Retinal pigment epithelial cell (primary cell): ENCODE results near the gene FAM151B.

Experiments used
- DNase-seq: peaks from one replicate; pipeline ENCODE4 v3.0.0-alpha.2; 2010; ENCODE audit warnings: low read depth
- H3K4me3 ChIP-seq: 2 replicates; pipeline ENCODE4 v1.5.1; 2011; ENCODE audit warnings: mild to moderate bottlenecking, low read length, control low read depth, moderate library complexity
- TF ChIP-seq, protein P1 (sequence below): conservative IDR thresholded peaks from 2 replicates; pipeline ENCODE4 v1.5.1; 2011; ENCODE audit warnings: low read depth, low read length, control low read depth, inconsistent platforms

The FAM151B gene

DNA sequence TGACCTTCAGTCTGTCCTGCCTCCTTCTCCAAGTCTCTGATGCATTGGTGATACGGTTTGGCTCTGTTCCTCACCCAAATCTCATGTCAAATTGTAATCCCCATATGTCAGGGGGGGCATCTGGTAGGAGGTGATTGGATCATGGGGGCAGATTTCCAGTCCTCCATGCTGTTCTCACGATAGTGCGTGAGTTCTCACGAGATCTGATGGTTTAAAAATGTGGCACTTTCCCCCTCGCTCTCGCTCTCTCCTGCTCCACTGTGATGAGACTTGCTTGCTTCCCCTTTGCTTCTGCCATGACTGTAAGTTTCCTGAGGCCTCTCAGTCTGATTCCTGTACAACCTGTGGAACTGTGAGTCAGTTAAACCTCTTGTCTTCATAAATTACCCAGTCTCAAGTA lies 96.9 kb downstream of the FAM151B start:
- DNase-seq, result no peak
- no peak overlapping the region for H3K4me3 ChIP-seq
- TF ChIP-seq, protein P1, sequence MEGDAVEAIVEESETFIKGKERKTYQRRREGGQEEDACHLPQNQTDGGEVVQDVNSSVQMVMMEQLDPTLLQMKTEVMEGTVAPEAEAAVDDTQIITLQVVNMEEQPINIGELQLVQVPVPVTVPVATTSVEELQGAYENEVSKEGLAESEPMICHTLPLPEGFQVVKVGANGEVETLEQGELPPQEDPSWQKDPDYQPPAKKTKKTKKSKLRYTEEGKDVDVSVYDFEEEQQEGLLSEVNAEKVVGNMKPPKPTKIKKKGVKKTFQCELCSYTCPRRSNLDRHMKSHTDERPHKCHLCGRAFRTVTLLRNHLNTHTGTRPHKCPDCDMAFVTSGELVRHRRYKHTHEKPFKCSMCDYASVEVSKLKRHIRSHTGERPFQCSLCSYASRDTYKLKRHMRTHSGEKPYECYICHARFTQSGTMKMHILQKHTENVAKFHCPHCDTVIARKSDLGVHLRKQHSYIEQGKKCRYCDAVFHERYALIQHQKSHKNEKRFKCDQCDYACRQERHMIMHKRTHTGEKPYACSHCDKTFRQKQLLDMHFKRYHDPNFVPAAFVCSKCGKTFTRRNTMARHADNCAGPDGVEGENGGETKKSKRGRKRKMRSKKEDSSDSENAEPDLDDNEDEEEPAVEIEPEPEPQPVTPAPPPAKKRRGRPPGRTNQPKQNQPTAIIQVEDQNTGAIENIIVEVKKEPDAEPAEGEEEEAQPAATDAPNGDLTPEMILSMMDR, result no peak

DNA sequence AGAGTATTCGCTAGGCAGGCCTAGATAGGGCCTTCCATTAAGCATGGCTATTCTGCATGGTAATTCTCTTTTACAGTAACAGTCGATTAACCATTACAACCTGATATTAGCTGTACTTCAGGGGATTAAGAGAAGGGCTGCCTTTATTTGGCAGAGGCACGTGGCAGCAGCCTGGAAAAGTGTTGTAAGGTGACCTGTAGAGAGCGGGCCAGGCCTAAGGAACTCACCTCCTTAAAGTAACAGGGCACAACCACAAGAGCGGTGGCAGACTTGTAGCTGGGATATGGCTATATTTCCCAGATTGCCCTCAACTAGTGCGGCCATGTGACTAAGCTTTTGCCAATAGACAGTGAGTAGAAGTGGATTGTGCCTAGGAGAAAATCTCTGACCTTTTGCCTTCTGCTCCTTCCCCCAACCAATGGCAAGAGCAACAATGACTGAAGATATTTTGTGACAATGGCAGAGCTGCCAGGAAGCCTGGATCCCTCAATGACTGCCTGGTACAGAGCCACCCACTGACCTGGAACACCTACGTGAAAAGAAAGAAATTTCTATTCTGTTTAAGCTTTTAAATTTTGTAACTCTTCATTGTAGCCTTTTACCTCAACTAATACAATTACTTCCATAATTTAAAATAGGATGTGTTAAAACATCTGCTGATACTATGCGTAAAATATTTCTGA lies 101.1 kb downstream of the FAM151B start:
- no peak overlapping the region for H3K4me3 ChIP-seq
- no peak for DNase-seq
- TF ChIP-seq, protein P1, result no peak

DNA sequence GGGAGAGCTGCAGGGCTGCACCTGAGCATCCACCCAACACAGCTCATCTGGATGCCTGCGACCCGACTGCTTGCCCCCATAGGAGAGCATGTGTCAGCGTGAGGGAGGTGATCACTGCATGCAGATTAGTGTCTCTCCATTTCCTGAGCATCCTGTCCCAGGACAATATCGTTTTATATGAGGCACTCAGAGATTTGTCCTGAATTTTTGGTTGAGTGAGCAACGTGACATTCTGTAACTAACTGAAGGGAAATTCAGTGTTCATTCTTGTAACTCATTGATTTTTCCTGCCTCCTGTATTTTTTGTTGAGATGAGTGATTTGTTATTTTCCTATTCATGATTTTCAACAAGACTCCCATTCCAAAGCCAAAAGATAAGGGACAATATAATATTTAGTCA lies 102.9 kb downstream of the FAM151B start:
- H3K4me3 ChIP-seq, result no peak overlapping the region
- TF ChIP-seq, protein P1, result no peak
- no peak for DNase-seq

DNA sequence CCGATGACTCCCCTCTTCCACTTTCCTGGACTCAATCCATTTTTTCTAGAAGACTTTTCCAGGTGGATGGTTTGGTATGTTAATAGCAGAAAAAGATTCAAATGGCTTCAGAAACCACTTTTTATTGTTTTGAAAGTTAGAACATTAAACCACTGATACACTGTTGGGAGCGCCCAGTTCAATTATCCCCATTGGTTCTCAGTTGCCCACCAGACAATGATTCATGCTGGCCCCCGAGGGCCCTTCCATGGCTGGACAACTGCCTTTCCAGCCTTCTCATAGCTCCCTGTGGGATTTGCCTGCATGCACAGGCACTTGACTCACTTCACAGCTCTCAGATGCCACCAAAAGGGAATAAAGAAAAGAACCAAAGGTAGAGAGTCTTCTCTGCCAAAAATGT lies 103.5 kb downstream of the FAM151B start:
- no peak for DNase-seq
- TF ChIP-seq, protein P1, result no peak
- no peak overlapping the region for H3K4me3 ChIP-seq

DNA sequence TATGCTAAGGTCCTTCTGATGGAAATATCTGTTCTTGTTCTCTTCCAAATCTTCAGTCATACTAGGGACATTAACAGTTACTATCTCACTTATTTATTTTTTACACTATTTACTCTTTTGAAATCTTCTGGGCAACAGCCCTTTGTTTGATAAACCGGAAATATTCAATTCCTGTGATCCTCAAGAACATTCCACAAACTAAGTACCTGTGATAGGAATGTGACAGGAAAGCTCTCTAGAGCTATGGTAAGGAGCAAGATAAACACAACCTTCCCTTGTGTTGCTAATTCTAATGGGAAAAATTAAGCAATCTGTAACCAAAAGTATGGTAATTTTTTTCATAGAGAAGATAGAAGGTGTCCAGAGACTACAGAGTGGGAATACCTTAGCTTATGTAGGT lies 104.2 kb downstream of the FAM151B start:
- H3K4me3 ChIP-seq, result no peak overlapping the region
- no peak for DNase-seq
- TF ChIP-seq, protein P1, result no peak
